Measurements from ENCODE around the gene UTS2. TPM values are rescaled to one million over a fixed set of nuclear protein-coding genes. Genes with fewer than 3 reads are reported as not detected.

UTS2 gene, protein sequence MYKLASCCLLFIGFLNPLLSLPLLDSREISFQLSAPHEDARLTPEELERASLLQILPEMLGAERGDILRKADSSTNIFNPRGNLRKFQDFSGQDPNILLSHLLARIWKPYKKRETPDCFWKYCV
- total RNA-seq (under 1 TPM in 1 of 2 donors, not detected in 1; 0.28 TPM), polyA plus RNA-seq (not detected)

GRCh38 chr1:7852804-7853683 is at the start of gene UTS2:
Gene UTS2 (minus strand): TSS chr1:7853065. CDS start chr1:7853003, 62 bp downstream.
- H3K27ac ChIP-seq (ENCODE audit: low read depth in 1 of 2, low read length in 2 of 2) = no peak within 1 kb of the TSS
- no peak within 1 kb of the TSS for H3K4me3 ChIP-seq (ENCODE audit: low read depth in 1 of 3, low read length in 3 of 3)
- H3K36me3 ChIP-seq (ENCODE audit: control insufficient read depth in 4 of 4, insufficient read depth in 3 of 4, low read depth in 1 of 4, low read length in 3 of 4) = no peaks in the 10 kb centered on the region
- 71% methylated on average over 10 of the region's 10 CpGs for WGBS
- H3K9me3 ChIP-seq (ENCODE audit: control insufficient read depth in 4 of 4, low read length in 3 of 4) = no peaks in the 10 kb centered on the region
- no peak within 1 kb of the TSS for H3K9ac ChIP-seq (ENCODE audit: low read depth in 1 of 2, low read length in 2 of 2)
- H3K27me3 ChIP-seq (ENCODE audit: control insufficient read depth in 4 of 4, insufficient read depth in 4 of 4, low read length in 3 of 4) = no peaks in the 10 kb centered on the region
- no peaks in the 10 kb centered on the region for H3K4me1 ChIP-seq (ENCODE audit: control insufficient read depth in 4 of 4, insufficient read depth in 4 of 4, low read length in 3 of 4)
- DNase-seq (ENCODE audit: low spot score) = no peak
- TF ChIP-seq ZBTB33 (IDR thresholded peaks at IDR 0.05) (no peak), RXRA (IDR thresholded peaks at IDR 0.05) (no peak), NR2F2 (IDR thresholded peaks at IDR 0.05) (no peak), GABPA (IDR thresholded peaks at IDR 0.05 in 1 of 2, conservative IDR thresholded peaks at IDR 0.05 in 1 of 2) (no peak), FOXA2 (IDR thresholded peaks at IDR 0.05) (no peak), SP1 (IDR thresholded peaks at IDR 0.05) (no peak), FOXA1 (IDR thresholded peaks at IDR 0.05) (no peak), TAF1 (conservative IDR thresholded peaks at IDR 0.05) (no peak), JUND (IDR thresholded peaks at IDR 0.05) (no peak)
- TF ChIP-seq, protein P1, sequence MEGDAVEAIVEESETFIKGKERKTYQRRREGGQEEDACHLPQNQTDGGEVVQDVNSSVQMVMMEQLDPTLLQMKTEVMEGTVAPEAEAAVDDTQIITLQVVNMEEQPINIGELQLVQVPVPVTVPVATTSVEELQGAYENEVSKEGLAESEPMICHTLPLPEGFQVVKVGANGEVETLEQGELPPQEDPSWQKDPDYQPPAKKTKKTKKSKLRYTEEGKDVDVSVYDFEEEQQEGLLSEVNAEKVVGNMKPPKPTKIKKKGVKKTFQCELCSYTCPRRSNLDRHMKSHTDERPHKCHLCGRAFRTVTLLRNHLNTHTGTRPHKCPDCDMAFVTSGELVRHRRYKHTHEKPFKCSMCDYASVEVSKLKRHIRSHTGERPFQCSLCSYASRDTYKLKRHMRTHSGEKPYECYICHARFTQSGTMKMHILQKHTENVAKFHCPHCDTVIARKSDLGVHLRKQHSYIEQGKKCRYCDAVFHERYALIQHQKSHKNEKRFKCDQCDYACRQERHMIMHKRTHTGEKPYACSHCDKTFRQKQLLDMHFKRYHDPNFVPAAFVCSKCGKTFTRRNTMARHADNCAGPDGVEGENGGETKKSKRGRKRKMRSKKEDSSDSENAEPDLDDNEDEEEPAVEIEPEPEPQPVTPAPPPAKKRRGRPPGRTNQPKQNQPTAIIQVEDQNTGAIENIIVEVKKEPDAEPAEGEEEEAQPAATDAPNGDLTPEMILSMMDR (IDR thresholded peaks at IDR 0.05; ENCODE audit: low read depth, low read length, missing input control) = no peak
- TF ChIP-seq, protein P2, sequence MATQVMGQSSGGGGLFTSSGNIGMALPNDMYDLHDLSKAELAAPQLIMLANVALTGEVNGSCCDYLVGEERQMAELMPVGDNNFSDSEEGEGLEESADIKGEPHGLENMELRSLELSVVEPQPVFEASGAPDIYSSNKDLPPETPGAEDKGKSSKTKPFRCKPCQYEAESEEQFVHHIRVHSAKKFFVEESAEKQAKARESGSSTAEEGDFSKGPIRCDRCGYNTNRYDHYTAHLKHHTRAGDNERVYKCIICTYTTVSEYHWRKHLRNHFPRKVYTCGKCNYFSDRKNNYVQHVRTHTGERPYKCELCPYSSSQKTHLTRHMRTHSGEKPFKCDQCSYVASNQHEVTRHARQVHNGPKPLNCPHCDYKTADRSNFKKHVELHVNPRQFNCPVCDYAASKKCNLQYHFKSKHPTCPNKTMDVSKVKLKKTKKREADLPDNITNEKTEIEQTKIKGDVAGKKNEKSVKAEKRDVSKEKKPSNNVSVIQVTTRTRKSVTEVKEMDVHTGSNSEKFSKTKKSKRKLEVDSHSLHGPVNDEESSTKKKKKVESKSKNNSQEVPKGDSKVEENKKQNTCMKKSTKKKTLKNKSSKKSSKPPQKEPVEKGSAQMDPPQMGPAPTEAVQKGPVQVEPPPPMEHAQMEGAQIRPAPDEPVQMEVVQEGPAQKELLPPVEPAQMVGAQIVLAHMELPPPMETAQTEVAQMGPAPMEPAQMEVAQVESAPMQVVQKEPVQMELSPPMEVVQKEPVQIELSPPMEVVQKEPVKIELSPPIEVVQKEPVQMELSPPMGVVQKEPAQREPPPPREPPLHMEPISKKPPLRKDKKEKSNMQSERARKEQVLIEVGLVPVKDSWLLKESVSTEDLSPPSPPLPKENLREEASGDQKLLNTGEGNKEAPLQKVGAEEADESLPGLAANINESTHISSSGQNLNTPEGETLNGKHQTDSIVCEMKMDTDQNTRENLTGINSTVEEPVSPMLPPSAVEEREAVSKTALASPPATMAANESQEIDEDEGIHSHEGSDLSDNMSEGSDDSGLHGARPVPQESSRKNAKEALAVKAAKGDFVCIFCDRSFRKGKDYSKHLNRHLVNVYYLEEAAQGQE (IDR thresholded peaks at IDR 0.05) = no peak
- TF ChIP-seq, protein P3, sequence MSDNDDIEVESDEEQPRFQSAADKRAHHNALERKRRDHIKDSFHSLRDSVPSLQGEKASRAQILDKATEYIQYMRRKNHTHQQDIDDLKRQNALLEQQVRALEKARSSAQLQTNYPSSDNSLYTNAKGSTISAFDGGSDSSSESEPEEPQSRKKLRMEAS (IDR thresholded peaks at IDR 0.05) = no peak

GRCh38 chr1:7899741-7900140 is 46.9 kb upstream of the UTS2 start:
- no peak for DNase-seq (ENCODE audit: low spot score)
- H3K36me3 ChIP-seq (ENCODE audit: control insufficient read depth in 4 of 4, insufficient read depth in 3 of 4, low read depth in 1 of 4, low read length in 3 of 4) = no peaks in the 10 kb centered on the region
- peaks cover 0 to 3% (median 1%) of the 10 kb centered on the region in 4 donors for H3K4me1 ChIP-seq (ENCODE audit: control insufficient read depth in 4 of 4, insufficient read depth in 4 of 4, low read length in 3 of 4)
- WGBS = 82% methylated on average over 4 of the region's 4 CpGs
- no peaks in the 10 kb centered on the region for H3K27me3 ChIP-seq (ENCODE audit: control insufficient read depth in 4 of 4, insufficient read depth in 4 of 4, low read length in 3 of 4)
- no peak overlapping the region for H3K4me3 ChIP-seq (ENCODE audit: low read depth in 1 of 3, low read length in 3 of 3)
- no peak overlapping the region for H3K27ac ChIP-seq (ENCODE audit: low read depth in 1 of 2, low read length in 2 of 2)
- H3K9ac ChIP-seq (ENCODE audit: low read depth in 1 of 2, low read length in 2 of 2) = no peak overlapping the region
- no peaks in the 10 kb centered on the region for H3K9me3 ChIP-seq (ENCODE audit: control insufficient read depth in 4 of 4, low read length in 3 of 4)
- TF ChIP-seq RXRA (IDR thresholded peaks at IDR 0.05) = no peak
- TF ChIP-seq HNF4G (IDR thresholded peaks at IDR 0.05) = no peak
- TF ChIP-seq HNF4A (conservative IDR thresholded peaks at IDR 0.05) = no peak
- TF ChIP-seq, protein P2 (IDR thresholded peaks at IDR 0.05) = no peak
- TF ChIP-seq, protein P1 (IDR thresholded peaks at IDR 0.05; ENCODE audit: low read depth, low read length, missing input control) = no peak
- TF ChIP-seq, protein P3 (IDR thresholded peaks at IDR 0.05) = no peak
- no peak for TF ChIP-seq FOXA1 (IDR thresholded peaks at IDR 0.05)
- TF ChIP-seq, protein P4, sequence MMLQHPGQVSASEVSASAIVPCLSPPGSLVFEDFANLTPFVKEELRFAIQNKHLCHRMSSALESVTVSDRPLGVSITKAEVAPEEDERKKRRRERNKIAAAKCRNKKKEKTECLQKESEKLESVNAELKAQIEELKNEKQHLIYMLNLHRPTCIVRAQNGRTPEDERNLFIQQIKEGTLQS (IDR thresholded peaks at IDR 0.05) = no peak
- no peak for TF ChIP-seq JUND (IDR thresholded peaks at IDR 0.05)

All from liver (tissue), 9 donors.